ENCODE results near the gene CDADC1. TPM values are rescaled to one million over a fixed set of nuclear protein-coding genes. Genes with fewer than 3 reads are reported as not detected.

The CDADC1 gene
- total RNA-seq, 2 donors from 2014 or later, result 3.9 to 5.6 TPM

DNA sequence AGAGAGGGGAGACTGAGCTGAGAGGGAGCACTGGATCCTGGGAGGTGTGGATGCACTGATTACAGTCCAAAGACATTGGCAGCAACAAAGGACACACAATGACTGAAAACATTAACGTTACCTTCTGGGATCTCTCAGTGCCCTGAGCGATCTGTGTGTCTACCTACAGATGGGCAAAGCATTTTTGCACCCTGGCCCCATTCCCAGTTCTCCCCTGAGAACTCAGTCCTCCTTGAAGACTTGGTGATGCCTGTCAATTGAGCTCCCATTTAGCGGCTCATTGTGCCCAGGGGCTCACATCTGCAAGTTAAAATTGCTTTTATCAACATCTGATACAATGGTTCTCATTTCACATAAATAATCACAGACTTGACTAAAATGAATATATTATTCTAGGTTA, 62.5 kb downstream of the CDADC1 start:
- 91 to 97% methylated on average over 3 of the region's 3 CpGs for WGBS, 2 donors
- no peaks in the 10 kb centered on the region for H3K36me3 ChIP-seq (replicated peaks in 1 of 2; ENCODE audit: insufficient read depth in 1 of 2, low read depth in 2 of 2)
- no peaks in the 10 kb centered on the region for H3K9me3 ChIP-seq
- intact Hi-C loops (cut with DNase I), result no loop called here
- DNase-seq (no peak), ATAC-seq (no peak)
- H3K27ac ChIP-seq, result peak overlapping the region in 3 of 4 donors; percentile 84 to 89 (median 85)
- no peaks in the 10 kb centered on the region for H3K27me3 ChIP-seq
- peaks cover 31% of the 10 kb centered on the region for H3K4me1 ChIP-seq
- no peak for TF ChIP-seq POLR2A (IDR thresholded peaks at IDR 0.05)
- TF ChIP-seq, protein P1, sequence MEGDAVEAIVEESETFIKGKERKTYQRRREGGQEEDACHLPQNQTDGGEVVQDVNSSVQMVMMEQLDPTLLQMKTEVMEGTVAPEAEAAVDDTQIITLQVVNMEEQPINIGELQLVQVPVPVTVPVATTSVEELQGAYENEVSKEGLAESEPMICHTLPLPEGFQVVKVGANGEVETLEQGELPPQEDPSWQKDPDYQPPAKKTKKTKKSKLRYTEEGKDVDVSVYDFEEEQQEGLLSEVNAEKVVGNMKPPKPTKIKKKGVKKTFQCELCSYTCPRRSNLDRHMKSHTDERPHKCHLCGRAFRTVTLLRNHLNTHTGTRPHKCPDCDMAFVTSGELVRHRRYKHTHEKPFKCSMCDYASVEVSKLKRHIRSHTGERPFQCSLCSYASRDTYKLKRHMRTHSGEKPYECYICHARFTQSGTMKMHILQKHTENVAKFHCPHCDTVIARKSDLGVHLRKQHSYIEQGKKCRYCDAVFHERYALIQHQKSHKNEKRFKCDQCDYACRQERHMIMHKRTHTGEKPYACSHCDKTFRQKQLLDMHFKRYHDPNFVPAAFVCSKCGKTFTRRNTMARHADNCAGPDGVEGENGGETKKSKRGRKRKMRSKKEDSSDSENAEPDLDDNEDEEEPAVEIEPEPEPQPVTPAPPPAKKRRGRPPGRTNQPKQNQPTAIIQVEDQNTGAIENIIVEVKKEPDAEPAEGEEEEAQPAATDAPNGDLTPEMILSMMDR (IDR thresholded peaks at IDR 0.05), result no peak
- H3K4me3 ChIP-seq, result no peak overlapping the region

DNA sequence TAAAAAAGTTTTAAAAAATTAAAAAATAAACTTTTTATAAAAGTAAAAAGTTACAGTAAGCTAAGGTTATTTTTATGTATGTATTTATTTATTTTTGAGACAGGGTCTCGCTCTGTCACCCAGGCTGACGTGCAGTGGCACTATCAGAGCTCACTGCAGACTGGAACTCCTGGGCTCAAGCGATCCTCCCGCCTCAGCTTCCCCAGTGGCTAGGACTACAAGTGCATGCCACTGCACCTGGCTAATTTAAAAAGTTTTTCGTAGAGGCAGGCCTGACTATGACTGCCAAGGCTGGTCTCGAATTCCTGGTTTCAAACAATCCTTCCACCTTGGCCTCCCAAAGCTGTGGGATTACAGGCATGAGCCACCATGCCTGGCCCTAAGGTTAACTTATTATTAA, 64.1 kb downstream of the CDADC1 start:
- no peak overlapping the region for H3K27ac ChIP-seq
- ATAC-seq, result no peak
- intact Hi-C loops (cut with DNase I), result no loop called here

DNA sequence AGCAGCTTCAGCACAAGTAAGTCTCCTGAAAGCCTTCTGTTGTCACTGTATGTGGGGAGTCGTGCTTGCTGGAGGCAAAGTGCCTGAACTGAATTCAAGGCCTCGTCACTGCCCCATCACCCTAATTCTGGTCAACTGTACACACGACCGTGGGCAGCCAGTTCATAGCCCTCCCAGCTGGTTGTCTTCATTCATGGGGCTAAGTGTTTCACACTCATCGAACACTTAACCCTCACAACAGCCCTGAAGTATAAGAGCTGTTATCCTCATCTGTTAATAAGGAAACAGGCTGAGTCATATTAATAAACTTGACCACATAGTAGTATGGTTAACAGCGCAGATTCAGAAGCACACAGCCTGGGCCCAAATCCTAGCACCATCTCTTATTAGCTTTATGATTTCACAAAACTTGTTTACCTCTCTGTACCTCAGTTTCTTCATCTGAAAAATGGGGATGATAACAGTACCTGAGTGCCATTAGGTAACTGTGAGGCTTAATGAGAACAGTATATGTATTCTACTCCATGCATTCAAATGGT, 66.7 kb downstream of the CDADC1 start:
- no peak for DNase-seq
- H3K4me1 ChIP-seq, result peaks cover 7% of the 10 kb centered on the region
- TF ChIP-seq POLR2A (IDR thresholded peaks at IDR 0.05), result no peak
- TF ChIP-seq, protein P1 (IDR thresholded peaks at IDR 0.05), result no peak
- H3K9me3 ChIP-seq, result no peaks in the 10 kb centered on the region
- H3K36me3 ChIP-seq (replicated peaks in 1 of 2; ENCODE audit: insufficient read depth in 1 of 2, low read depth in 2 of 2), result no peaks in the 10 kb centered on the region
- WGBS, 2 donors, result 85 to 86% methylated on average over 6 of the region's 6 CpGs
- intact Hi-C loops (cut with DNase I), result no loop called here
- peak overlapping the region in 2 of 4 donors; percentile 35 to 49 for H3K27ac ChIP-seq
- H3K27me3 ChIP-seq, result no peaks in the 10 kb centered on the region
- ATAC-seq, result peak; percentile 18
- H3K4me3 ChIP-seq, result no peak overlapping the region

More for the DNA sequence above, 64.1 kb downstream of the CDADC1 start:
- DNase-seq, result no peak
- TF ChIP-seq, protein P1 (IDR thresholded peaks at IDR 0.05), result no peak
- TF ChIP-seq POLR2A (IDR thresholded peaks at IDR 0.05), result no peak
- Histone ChIP-seq H3K36me3 (replicated peaks in 1 of 2; ENCODE audit: insufficient read depth in 1 of 2, low read depth in 2 of 2) (no peaks in the 10 kb centered on the region), H3K27me3 (no peaks in the 10 kb centered on the region), H3K4me3 (no peak overlapping the region), H3K4me1 (peaks cover 31% of the 10 kb centered on the region), H3K9me3 (no peaks in the 10 kb centered on the region)
- 92% methylated on average over 6 of the region's 6 CpGs for WGBS, 2 donors

DNA sequence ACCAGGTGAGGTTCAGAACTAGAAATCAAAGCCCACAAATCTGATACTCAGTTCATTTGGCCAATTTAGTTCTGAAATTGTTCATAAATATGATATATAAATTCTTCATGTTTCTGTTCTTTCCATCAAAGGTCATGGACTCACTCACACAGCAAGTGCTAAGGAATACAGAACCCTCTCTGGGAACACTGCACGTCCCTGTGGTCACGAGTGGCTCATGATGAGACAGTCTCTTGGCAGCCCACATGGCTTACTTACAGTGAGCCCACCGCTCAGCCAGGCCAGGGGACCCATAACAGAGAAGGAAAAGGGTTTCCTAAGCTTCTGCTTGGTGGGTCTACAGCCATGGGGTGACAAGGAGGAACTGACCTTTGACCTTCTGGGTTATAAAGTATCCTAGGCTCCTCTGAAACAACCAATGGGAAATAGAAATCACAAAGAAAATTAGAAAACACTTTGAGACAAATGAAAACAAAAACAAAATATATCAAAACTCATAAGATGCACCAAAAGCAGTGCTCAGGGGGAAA, 67.4 kb downstream of the CDADC1 start:
- H3K9me3 ChIP-seq, result no peaks in the 10 kb centered on the region
- intact Hi-C loops (cut with DNase I), result no loop called here
- H3K4me3 ChIP-seq, result no peak overlapping the region
- TF ChIP-seq POLR2A (IDR thresholded peaks at IDR 0.05), result no peak
- TF ChIP-seq, protein P1 (IDR thresholded peaks at IDR 0.05), result no peak
- 90 to 100% methylated on average over 3 of the region's 3 CpGs for WGBS, 2 donors
- no peaks in the 10 kb centered on the region for H3K36me3 ChIP-seq (replicated peaks in 1 of 2; ENCODE audit: insufficient read depth in 1 of 2, low read depth in 2 of 2)
- H3K27ac ChIP-seq, result no peak overlapping the region
- H3K4me1 ChIP-seq, result peaks cover 6% of the 10 kb centered on the region
- DNase-seq (no peak), ATAC-seq (no peak)
- no peaks in the 10 kb centered on the region for H3K27me3 ChIP-seq
